Keratinocyte (primary cell): ENCODE measurements around the gene OR3A1. TPM values are rescaled to one million over a fixed set of nuclear protein-coding genes. Genes with fewer than 3 reads are reported as not detected.
"Not testable (repeated sequence)": the region's sequence is repeated elsewhere in the genome, so short reads cannot be mapped to it uniquely, and the experiment has no call there.

Experiments used
- DNase-seq: peaks from one replicate; pipeline ENCODE4 v3.0.0-alpha.2; 2011; ENCODE audit warnings: low read depth, missing footprints, low spot score
- FAIRE-seq: peaks from 2 replicates; lab custom pipeline; 2011; peaks lifted over from hg19 to GRCh38; lab: Jason Lieb, UNC
- H2AFZ ChIP-seq: 2 replicates; pipeline ENCODE4 v1.6.0; 2012; ENCODE audit warnings: low read length, control low read depth, inconsistent platforms; ENCODE audit not compliant: control insufficient read depth
- H3K27ac ChIP-seq: 2 replicates; pipeline ENCODE4 v1.5.1; 2011; ENCODE audit warnings: low read length; ENCODE audit not compliant: control insufficient read depth, insufficient read depth
- H3K27me3 ChIP-seq: 3 replicates; pipeline ENCODE4 v1.6.0; 2011; ENCODE audit warnings: low read length; ENCODE audit not compliant: control insufficient read depth, insufficient read depth; ENCODE audit errors: extremely low read depth
- H3K36me3 ChIP-seq, 2 experiments: 2 replicates in 1 of 2; 3 replicates in 1 of 2; pipeline ENCODE4 v1.5.1; 2011; ENCODE audit warnings: low read length in 2 of 2, mild to moderate bottlenecking in 1 of 2; ENCODE audit not compliant: control insufficient read depth in 2 of 2, insufficient read depth in 2 of 2; ENCODE audit errors: extremely low read depth in 1 of 2
- H3K4me1 ChIP-seq: 3 replicates; pipeline ENCODE4 v1.5.1; 2011; ENCODE audit warnings: low read length; ENCODE audit not compliant: control insufficient read depth, insufficient read depth; ENCODE audit errors: extremely low read depth
- H3K4me2 ChIP-seq: 3 replicates; pipeline ENCODE4 v1.6.0; 2011; ENCODE audit warnings: low read depth, low read length; ENCODE audit not compliant: control insufficient read depth, insufficient read depth; ENCODE audit errors: extremely low read depth
- H3K4me3 ChIP-seq, 3 experiments: fragments of 200-600 bp in 1 of 3; sonication (generic) in 1 of 3; 2 replicates in 2 of 3; 3 replicates in 1 of 3; pipeline ENCODE4 v1.5.1; 2011 to 2016; ENCODE audit warnings: low read length in 3 of 3, mild to moderate bottlenecking in 3 of 3, control low read depth in 2 of 3, inconsistent platforms in 1 of 3, low read depth in 1 of 3, mixed read lengths in 1 of 3, mixed run types in 1 of 3, moderate library complexity in 1 of 3; ENCODE audit not compliant: control insufficient read depth in 2 of 3, insufficient read depth in 2 of 3; ENCODE audit errors: extremely low read depth in 1 of 3
- H3K79me2 ChIP-seq: 2 replicates; pipeline ENCODE4 v1.6.0; 2012; ENCODE audit warnings: low read length; ENCODE audit not compliant: control insufficient read depth, insufficient read depth
- H3K9ac ChIP-seq: 3 replicates; pipeline ENCODE4 v1.6.0; 2011; ENCODE audit warnings: low read length; ENCODE audit not compliant: control insufficient read depth, insufficient read depth; ENCODE audit errors: extremely low read depth
- H3K9me1 ChIP-seq: 3 replicates; pipeline ENCODE4 v1.6.0; 2011; ENCODE audit warnings: low read length; ENCODE audit not compliant: control insufficient read depth, insufficient read depth; ENCODE audit errors: extremely low read depth
- H3K9me3 ChIP-seq: 2 replicates; pipeline ENCODE4 v1.5.1; 2012; ENCODE audit warnings: low read depth, low read length; ENCODE audit not compliant: control insufficient read depth
- H4K20me1 ChIP-seq: 3 replicates; pipeline ENCODE4 v1.6.0; 2011; ENCODE audit warnings: low read length; ENCODE audit not compliant: control insufficient read depth, insufficient read depth; ENCODE audit errors: extremely low read depth
- EZH2 ChIP-seq: IDR thresholded peaks from one replicate; pipeline ENCODE4 v1.6.1; 2012; ENCODE audit warnings: inconsistent platforms, mild to moderate bottlenecking, low read length, moderate library complexity
- dilution Hi-C: fragments of 300-500 bp; cut with MboI; formaldehyde crosslinking; loops from one replicate; pipeline ENCODE4 v1.7.0; 2020; ENCODE audit warnings: low sequenced_read_pairs; ENCODE audit not compliant: extremely low pct_ligation_motif_present
- polyA plus RNA-seq, 5 experiments: library from polyadenylated mRNA; depleted of rRNA in 3 of 5; stranded (reverse) in 3 of 5; stranded (forward) in 1 of 5; unstranded in 1 of 5; fragments of >200 nt; gene quantifications; 1 replicate in 1 of 5; 2 replicates in 3 of 5; 3 replicates in 1 of 5; pipeline versions ENCODE4 v1.2.1 to v1.2.3, GENCODE V29; 2011 to 2012; ENCODE audit warnings: missing spikeins in 2 of 5, low read depth in 1 of 5, low replicate concordance in 1 of 5
- TF ChIP-seq, protein P1 (sequence below), 3 experiments: IDR thresholded peaks in 1 of 3; conservative IDR thresholded peaks in 1 of 3; optimal IDR thresholded peaks in 1 of 3; 2 replicates in 2 of 3; 3 replicates in 1 of 3; pipeline versions ENCODE3 to v1.5.1; 2011; ENCODE audit warnings: low read length in 3 of 3, mild to moderate bottlenecking in 3 of 3, moderate library complexity in 2 of 3, control low read depth in 1 of 3, inconsistent platforms in 1 of 3; ENCODE audit not compliant: insufficient read depth in 2 of 3; ENCODE audit errors: extremely low read depth in 1 of 3

The OR3A1 gene
- polyA plus RNA-seq, 1 donor (not counting 4 experiments of a cell fraction or from before 2014, with no cell fraction given) = not detected

DNA sequence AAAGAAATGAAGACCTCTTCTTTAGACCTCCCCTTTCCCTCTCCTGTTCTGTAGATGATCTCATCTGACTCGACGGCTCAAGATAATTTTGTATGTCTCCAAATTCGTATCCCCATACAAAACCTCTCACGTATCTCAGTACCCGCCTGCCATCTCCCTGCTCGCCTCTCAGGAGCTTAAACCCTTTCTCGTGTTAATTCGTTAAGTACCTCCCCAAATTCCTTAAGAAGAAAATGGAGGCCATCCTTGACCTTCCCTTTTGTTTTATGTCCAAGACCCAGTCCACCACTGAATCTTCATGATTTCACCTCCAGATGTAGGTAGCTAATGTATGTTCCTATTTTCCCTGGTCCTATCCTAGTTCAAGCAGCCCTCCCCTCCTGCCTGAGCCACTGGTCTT lies 41.6 kb downstream of the OR3A1 start:
- H3K4me1 ChIP-seq = no peaks in the 10 kb centered on the region
- H3K27ac ChIP-seq = no peak overlapping the region
- FAIRE-seq (no peak), DNase-seq (no peak)
- no peaks in the 10 kb centered on the region for H3K9me3 ChIP-seq
- no peaks in the 10 kb centered on the region for H3K36me3 ChIP-seq
- H4K20me1 ChIP-seq = no peaks in the 10 kb centered on the region
- H3K4me2 ChIP-seq = no peak overlapping the region
- dilution Hi-C loops = no loop called here
- no peak overlapping the region for H3K9ac ChIP-seq
- H3K79me2 ChIP-seq = no peaks in the 10 kb centered on the region
- no peak for TF ChIP-seq EZH2
- TF ChIP-seq, protein P1, sequence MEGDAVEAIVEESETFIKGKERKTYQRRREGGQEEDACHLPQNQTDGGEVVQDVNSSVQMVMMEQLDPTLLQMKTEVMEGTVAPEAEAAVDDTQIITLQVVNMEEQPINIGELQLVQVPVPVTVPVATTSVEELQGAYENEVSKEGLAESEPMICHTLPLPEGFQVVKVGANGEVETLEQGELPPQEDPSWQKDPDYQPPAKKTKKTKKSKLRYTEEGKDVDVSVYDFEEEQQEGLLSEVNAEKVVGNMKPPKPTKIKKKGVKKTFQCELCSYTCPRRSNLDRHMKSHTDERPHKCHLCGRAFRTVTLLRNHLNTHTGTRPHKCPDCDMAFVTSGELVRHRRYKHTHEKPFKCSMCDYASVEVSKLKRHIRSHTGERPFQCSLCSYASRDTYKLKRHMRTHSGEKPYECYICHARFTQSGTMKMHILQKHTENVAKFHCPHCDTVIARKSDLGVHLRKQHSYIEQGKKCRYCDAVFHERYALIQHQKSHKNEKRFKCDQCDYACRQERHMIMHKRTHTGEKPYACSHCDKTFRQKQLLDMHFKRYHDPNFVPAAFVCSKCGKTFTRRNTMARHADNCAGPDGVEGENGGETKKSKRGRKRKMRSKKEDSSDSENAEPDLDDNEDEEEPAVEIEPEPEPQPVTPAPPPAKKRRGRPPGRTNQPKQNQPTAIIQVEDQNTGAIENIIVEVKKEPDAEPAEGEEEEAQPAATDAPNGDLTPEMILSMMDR (optimal IDR thresholded peaks at IDR 0.05 in 1 of 3, IDR thresholded peaks at IDR 0.05 in 1 of 3, conservative IDR thresholded peaks at IDR 0.05 in 1 of 3; ENCODE audit: extremely low read depth in 1 of 3, insufficient read depth in 2 of 3, low read length in 3 of 3) = no peak
- no peak overlapping the region for H3K4me3 ChIP-seq
- H3K27me3 ChIP-seq = no peaks in the 10 kb centered on the region
- H2AFZ ChIP-seq = no peak overlapping the region
- H3K9me1 ChIP-seq = no peaks in the 10 kb centered on the region

DNA sequence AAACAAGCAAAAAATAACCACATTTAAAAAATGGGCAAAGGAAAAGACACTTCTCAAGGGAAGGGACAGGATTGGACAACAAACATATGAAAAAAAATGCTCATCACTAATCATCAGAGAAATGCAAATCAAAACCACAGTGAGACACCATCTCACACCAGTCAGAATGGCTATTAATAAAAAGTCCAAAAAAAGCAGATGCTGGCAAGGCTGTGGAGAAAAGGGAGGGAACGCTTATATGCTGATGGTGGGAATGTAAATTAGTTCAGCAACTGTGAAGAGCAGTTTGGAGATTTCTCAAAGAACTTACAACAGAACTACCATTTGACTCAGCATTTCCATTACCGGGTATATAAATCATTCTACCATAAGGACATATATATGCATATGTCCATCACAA lies 49.1 kb downstream of the OR3A1 start:
- H3K9me1 ChIP-seq, H3K79me2 ChIP-seq, H3K36me3 ChIP-seq, H3K9ac ChIP-seq, H3K4me1 ChIP-seq, H3K27ac ChIP-seq, FAIRE-seq, H4K20me1 ChIP-seq, H3K4me2 ChIP-seq, H3K9me3 ChIP-seq, H3K27me3 ChIP-seq, H2AFZ ChIP-seq, H3K4me3 ChIP-seq, DNase-seq, dilution Hi-C loops: not testable (repeated sequence)

DNA sequence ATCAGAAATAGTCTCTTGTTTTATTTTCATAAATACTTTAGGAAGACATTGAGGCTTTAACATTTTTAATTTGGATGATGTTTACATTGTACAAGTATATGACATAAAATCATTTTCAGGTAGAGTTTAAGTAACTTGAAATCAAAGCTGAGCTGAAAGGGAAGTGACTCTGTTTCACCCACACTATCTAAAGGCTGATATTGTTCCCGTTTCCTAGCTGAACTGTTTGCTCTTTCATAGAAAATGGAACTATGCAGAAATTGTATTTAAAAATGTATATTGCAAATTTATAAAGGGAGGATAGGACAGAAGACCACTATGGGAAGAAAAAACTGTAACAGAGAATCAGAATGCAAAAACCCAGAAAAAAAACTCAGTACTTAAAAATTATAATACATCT lies 53.3 kb downstream of the OR3A1 start:
- H2AFZ ChIP-seq, H3K9me1 ChIP-seq, H3K9ac ChIP-seq, H3K4me3 ChIP-seq, H4K20me1 ChIP-seq, DNase-seq, H3K4me2 ChIP-seq, H3K36me3 ChIP-seq, H3K27ac ChIP-seq, H3K9me3 ChIP-seq, H3K27me3 ChIP-seq, H3K4me1 ChIP-seq, FAIRE-seq, H3K79me2 ChIP-seq, dilution Hi-C loops: not testable (repeated sequence)

DNA sequence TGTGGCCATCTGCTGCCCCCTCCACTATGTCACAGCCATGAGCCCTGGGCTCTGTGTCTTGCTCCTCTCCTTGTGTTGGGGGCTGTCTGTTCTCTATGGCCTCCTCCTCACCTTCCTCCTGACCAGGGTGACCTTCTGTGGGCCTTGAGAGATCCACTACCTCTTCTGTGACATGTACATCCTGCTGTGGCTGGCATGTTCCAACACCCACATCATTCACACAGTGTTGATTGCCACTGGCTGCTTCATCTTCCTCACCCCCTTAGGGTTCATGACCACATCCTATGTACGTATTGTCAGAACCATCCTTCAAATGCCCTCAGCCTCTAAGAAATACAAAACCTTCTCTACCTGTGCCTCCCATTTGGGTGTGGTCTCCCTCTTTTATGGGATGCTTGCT lies 57.1 kb downstream of the OR3A1 start:
- H3K4me2 ChIP-seq, H3K79me2 ChIP-seq, H3K4me3 ChIP-seq, H2AFZ ChIP-seq, H3K27ac ChIP-seq, H3K9me1 ChIP-seq, H4K20me1 ChIP-seq, DNase-seq, dilution Hi-C loops, H3K9ac ChIP-seq, H3K27me3 ChIP-seq, FAIRE-seq, H3K36me3 ChIP-seq, H3K9me3 ChIP-seq, H3K4me1 ChIP-seq: not testable (repeated sequence)
